DMS 273 treated with DMSO at 0.1 percent for 48 hours (cell line): Measurements from ENCODE around the gene CHMP3.
A peak's percentile ranks its signal among the peaks of the same experiment; 100 is the strongest.
"Not testable (repeated sequence)": the region's sequence is repeated elsewhere in the genome, so short reads cannot be mapped to it uniquely, and the experiment has no call there.

Source experiments
- DNase-seq: peaks from one replicate; lab custom pipeline; 2025; lab: John Stamatoyannopoulos, UW

The CHMP3 gene

GRCh38 chr2:86562922-86563649, at the start of gene CHMP3:
TSS of gene CHMP3 (minus strand) at chr2:86563443. CDS start at chr2:86563348, 95 bp downstream.
- DNase-seq, result peak; percentile 87

GRCh38 chr2:86610871-86611270, 47.6 kb upstream of the CHMP3 start:
- DNase-seq, result no peak

GRCh38 chr2:86608832-86609410, 45.7 kb upstream of the CHMP3 start:
- DNase-seq, result no peak

GRCh38 chr2:86603905-86604304, 40.7 kb upstream of the CHMP3 start:
- no peak for DNase-seq

- DNase-seq, result no peak
Observed at GRCh38 chr2:86598966-86599365, 35.7 kb upstream of the CHMP3 start.

- no peak for DNase-seq
Observed at GRCh38 chr2:86596118-86596517, 32.9 kb upstream of the CHMP3 start.

- no peak for DNase-seq
Observed at GRCh38 chr2:86593266-86593665, 30.0 kb upstream of the CHMP3 start.

- DNase-seq, result no peak
Observed at GRCh38 chr2:86592547-86593230, 29.4 kb upstream of the CHMP3 start.

- not testable (repeated sequence) for DNase-seq
Observed at GRCh38 chr2:86589701-86590100, 26.5 kb upstream of the CHMP3 start.

- no peak for DNase-seq
Observed at GRCh38 chr2:86584151-86584913, 21.1 kb upstream of the CHMP3 start.

- no peak for DNase-seq
Observed at GRCh38 chr2:86580560-86580959, 17.3 kb upstream of the CHMP3 start.

GRCh38 chr2:86577817-86578456, 14.7 kb upstream of the CHMP3 start:
- no peak for DNase-seq

GRCh38 chr2:86570059-86570458, 6.8 kb upstream of the CHMP3 start:
- no peak for DNase-seq

GRCh38 chr2:86566821-86567190, 3.6 kb upstream of the CHMP3 start:
- DNase-seq, result no peak

GRCh38 chr2:86566158-86566820, 3.0 kb upstream of the CHMP3 start:
- DNase-seq, result peak; percentile 86

- DNase-seq, result no peak
Observed at GRCh38 chr2:86563650-86564061, 413 bp upstream of the CHMP3 start.

- DNase-seq, result no peak
Observed at GRCh38 chr2:86562485-86562921, 740 bp downstream of the CHMP3 start.

- no peak for DNase-seq
Observed at GRCh38 chr2:86557836-86558235, 5.4 kb downstream of the CHMP3 start.

GRCh38 chr2:86556508-86556907, 6.7 kb downstream of the CHMP3 start:
- DNase-seq, result no peak

- DNase-seq, result no peak
Observed at GRCh38 chr2:86552889-86553288, 10.4 kb downstream of the CHMP3 start.

GRCh38 chr2:86549963-86550725, 13.1 kb downstream of the CHMP3 start:
- not testable (repeated sequence) for DNase-seq
